Prostate gland (tissue), 2 donors: Measurements from ENCODE around the gene ZNRF2.

ENCODE experiments used
- CTCF ChIP-seq, 4 experiments: fragments of 200-600 bp in 2 of 4; fragments of 450-650 bp in 2 of 4; sonication (generic) in 2 of 4; IDR thresholded peaks; 1 replicate in 3 of 4; 2 replicates in 1 of 4; pipeline ENCODE4 v1.5.1; 2016 to 2019; ENCODE audit warnings: antibody characterized with exemption in 4 of 4, mild to moderate bottlenecking in 2 of 4, moderate library complexity in 2 of 4
- POLR2A ChIP-seq: fragments of 450-650 bp; IDR thresholded peaks from one replicate; pipeline ENCODE4 v1.6.1; 2016; ENCODE audit warnings: antibody characterized with exemption, mild to moderate bottlenecking
- POLR2AphosphoS5 ChIP-seq: sonication (generic); formaldehyde crosslinking; IDR thresholded peaks from one replicate; pipeline ENCODE4 v1.6.1; 2017; ENCODE audit warnings: antibody characterized with exemption

DNA sequence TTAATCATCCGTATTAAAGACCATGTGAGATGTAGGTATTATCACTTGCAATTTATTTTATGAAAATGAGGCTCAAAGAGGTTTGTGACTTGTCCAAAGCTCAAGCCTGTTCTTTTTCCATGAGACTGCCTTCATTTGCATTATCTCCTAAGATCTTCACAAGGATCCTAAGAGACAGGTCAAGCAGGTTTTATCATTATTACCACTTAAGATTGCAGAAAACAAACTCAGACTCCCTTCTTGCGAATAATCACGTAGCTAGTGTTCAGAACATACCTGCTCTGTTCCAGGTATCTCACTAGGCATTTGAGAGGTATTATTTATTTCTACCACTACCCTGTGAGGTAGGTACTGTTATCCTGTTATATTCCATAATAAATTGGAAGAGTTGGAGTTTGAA, 64.8 kb downstream of the ZNRF2 start:
- TF ChIP-seq CTCF (IDR thresholded peaks at IDR 0.05) (no peak), POLR2A (no peak), POLR2AphosphoS5 (no peak)
